H9 (cell line): ENCODE results near the gene HEG1. TPM values are rescaled to one million over a fixed set of nuclear protein-coding genes. Genes with fewer than 3 reads are reported as not detected.

Source experiments
- DNase-seq: peaks from one replicate; pipeline ENCODE4 v3.0.0-alpha.2; 2017
- H2AFZ ChIP-seq: one replicate; pipeline ENCODE4 v1.6.1; 2013; ENCODE audit warnings: mild to moderate bottlenecking, low read length, control low read depth, moderate library complexity
- H2AK5ac ChIP-seq: 2 replicates; pipeline ENCODE4 v1.6.1; 2013; ENCODE audit warnings: low read length, control low read depth, mixed read lengths; ENCODE audit not compliant: insufficient read length
- H2BK120ac ChIP-seq: one replicate; pipeline ENCODE4 v1.6.1; 2013; ENCODE audit warnings: low read depth, mild to moderate bottlenecking, low read length, control low read depth, inconsistent platforms; ENCODE audit not compliant: poor library complexity, severe bottlenecking
- H2BK12ac ChIP-seq: 2 replicates; pipeline ENCODE4 v1.6.1; 2013; ENCODE audit warnings: low read length, control low read depth, mixed read lengths, low read depth; ENCODE audit not compliant: insufficient read length
- H2BK15ac ChIP-seq: 2 replicates; pipeline ENCODE4 v1.6.1; 2013; ENCODE audit warnings: low read depth, low read length, control low read depth
- H2BK20ac ChIP-seq: one replicate; pipeline ENCODE4 v1.6.1; 2013; ENCODE audit warnings: low read depth, mild to moderate bottlenecking, low read length, control low read depth, inconsistent platforms; ENCODE audit not compliant: poor library complexity, severe bottlenecking
- H2BK5ac ChIP-seq: 2 replicates; pipeline ENCODE4 v1.6.1; 2013; ENCODE audit warnings: low read length, control low read depth, mixed read lengths; ENCODE audit not compliant: insufficient read length
- H3K14ac ChIP-seq: 2 replicates; pipeline ENCODE4 v1.6.1; 2013; ENCODE audit warnings: low read length, control low read depth; ENCODE audit not compliant: insufficient read depth
- H3K18ac ChIP-seq: 2 replicates; pipeline ENCODE4 v1.6.1; 2013; ENCODE audit warnings: low read depth, mild to moderate bottlenecking, mixed read lengths, low read length, control low read depth; ENCODE audit not compliant: insufficient read length
- H3K23ac ChIP-seq: 2 replicates; pipeline ENCODE4 v1.6.1; 2013; ENCODE audit warnings: low read length, control low read depth, mixed read lengths, low read depth; ENCODE audit not compliant: insufficient read length
- H3K23me2 ChIP-seq: 2 replicates; pipeline ENCODE4 v1.6.1; 2013; ENCODE audit warnings: low read depth, mild to moderate bottlenecking, mixed read lengths, low read length, control low read depth; ENCODE audit not compliant: insufficient read length, poor library complexity, severe bottlenecking
- H3K27ac ChIP-seq: 2 replicates; pipeline ENCODE4 v1.5.1; 2013; ENCODE audit warnings: low read length, control low read depth, mixed read lengths, low read depth; ENCODE audit not compliant: insufficient read length
- H3K27me3 ChIP-seq: 2 replicates; pipeline ENCODE4 v1.6.1; 2013; ENCODE audit warnings: low read length, control low read depth, inconsistent platforms; ENCODE audit not compliant: insufficient read depth
- H3K4ac ChIP-seq: 2 replicates; pipeline ENCODE4 v1.6.1; 2013; ENCODE audit warnings: low read depth, mild to moderate bottlenecking, control low read depth, inconsistent platforms, low read length, moderate library complexity
- H3K4me1 ChIP-seq: 2 replicates; pipeline ENCODE4 v1.6.1; 2013; ENCODE audit warnings: low read length, control low read depth, inconsistent platforms; ENCODE audit not compliant: insufficient read depth
- H3K4me2 ChIP-seq: 2 replicates; pipeline ENCODE4 v1.6.1; 2013; ENCODE audit warnings: low read length, control low read depth, mixed read lengths; ENCODE audit not compliant: insufficient read length, insufficient read depth
- H3K56ac ChIP-seq: 2 replicates; pipeline ENCODE4 v1.6.1; 2013; ENCODE audit warnings: low read depth, mild to moderate bottlenecking, mixed read lengths, low read length, control low read depth; ENCODE audit not compliant: insufficient read length
- H3K79me1 ChIP-seq: 2 replicates; pipeline ENCODE4 v1.6.1; 2013; ENCODE audit warnings: low read depth, mild to moderate bottlenecking, moderate library complexity, low read length, control low read depth, inconsistent platforms; ENCODE audit not compliant: insufficient read depth, poor library complexity, severe bottlenecking
- H3K79me2 ChIP-seq: 2 replicates; pipeline ENCODE4 v1.6.1; 2013; ENCODE audit warnings: low read length, control low read depth, inconsistent platforms; ENCODE audit not compliant: insufficient read depth
- H3K9ac ChIP-seq: 2 replicates; pipeline ENCODE4 v1.6.1; 2013; ENCODE audit warnings: low read length, control low read depth, mixed read lengths; ENCODE audit not compliant: insufficient read length; ENCODE audit errors: extremely low read depth
- H3K9me3 ChIP-seq: one replicate; pipeline ENCODE4 v1.6.1; 2013; ENCODE audit warnings: low read depth, low read length, inconsistent platforms; ENCODE audit not compliant: control insufficient read depth
- H3T11ph ChIP-seq: one replicate; pipeline ENCODE4 v1.6.1; 2013; ENCODE audit warnings: mild to moderate bottlenecking, low read length, control low read depth, inconsistent platforms
- H4K20me1 ChIP-seq: one replicate; pipeline ENCODE4 v1.6.1; 2013; ENCODE audit not compliant: control insufficient read depth, insufficient read length, insufficient read depth
- H4K5ac ChIP-seq: 2 replicates; pipeline ENCODE4 v1.6.1; 2013; ENCODE audit warnings: low read depth, mild to moderate bottlenecking, mixed read lengths, low read length, control low read depth; ENCODE audit not compliant: insufficient read length
- H4K8ac ChIP-seq: replicated peaks from 2 replicates; pipeline ENCODE4 v1.6.1; 2013; ENCODE audit warnings: low read length, control low read depth, mixed read lengths, low read depth; ENCODE audit not compliant: insufficient read length
- H4K91ac ChIP-seq: 2 replicates; pipeline ENCODE4 v1.6.1; 2013; ENCODE audit warnings: low read depth, mild to moderate bottlenecking, moderate library complexity, mixed read lengths, low read length, control low read depth; ENCODE audit not compliant: insufficient read length
- H3K27ac Mint-ChIP-seq, 3 experiments: 2 replicates in 2 of 3; 3 replicates in 1 of 3; pipeline ENCODE4 v1.8.0; 2020 to 2021; ENCODE audit warnings: mixed read lengths in 3 of 3, mild to moderate bottlenecking in 1 of 3, moderate library complexity in 1 of 3
- H3K27me3 Mint-ChIP-seq: 2 replicates; pipeline ENCODE4 v1.8.0; 2021; ENCODE audit warnings: low read depth, mild to moderate bottlenecking, moderate library complexity, mixed read lengths
- H3K36me3 Mint-ChIP-seq, 3 experiments: 2 replicates in 2 of 3; 3 replicates in 1 of 3; pipeline ENCODE4 v1.8.0; 2020 to 2021; ENCODE audit warnings: low read depth in 3 of 3, mixed read lengths in 3 of 3; ENCODE audit not compliant: insufficient read depth in 1 of 3
- H3K4me1 Mint-ChIP-seq, 2 experiments: 2 replicates each; pipeline ENCODE4 v1.8.0; 2020; ENCODE audit warnings: mixed read lengths in 2 of 2
- H3K4me3 Mint-ChIP-seq, 2 experiments: 2 replicates in 1 of 2; 3 replicates in 1 of 2; pipeline ENCODE4 v1.8.0; 2020 to 2021; ENCODE audit warnings: mild to moderate bottlenecking in 2 of 2, mixed read lengths in 2 of 2, moderate library complexity in 1 of 2
- H3K9me3 Mint-ChIP-seq, 2 experiments: 2 replicates in 1 of 2; 3 replicates in 1 of 2; pipeline ENCODE4 v1.8.0; 2020; ENCODE audit warnings: mild to moderate bottlenecking in 2 of 2, mixed read lengths in 2 of 2, moderate library complexity in 1 of 2
- total RNA-seq: library from RNA; stranded (reverse); gene quantifications from 2 replicates; pipeline ENCODE4 v1.2.1, GENCODE V29; 2021
- TF ChIP-seq, protein P1 (sequence below): fragments of 200-600 bp; sonication (generic); conservative IDR thresholded peaks from 3 replicates; pipeline ENCODE4 v1.8.0; 2021; ENCODE audit warnings: antibody characterized with exemption, mild to moderate bottlenecking

HEG1 gene
- total RNA-seq, 1 experiment from 2014 or later, result 10.3 TPM

DNA sequence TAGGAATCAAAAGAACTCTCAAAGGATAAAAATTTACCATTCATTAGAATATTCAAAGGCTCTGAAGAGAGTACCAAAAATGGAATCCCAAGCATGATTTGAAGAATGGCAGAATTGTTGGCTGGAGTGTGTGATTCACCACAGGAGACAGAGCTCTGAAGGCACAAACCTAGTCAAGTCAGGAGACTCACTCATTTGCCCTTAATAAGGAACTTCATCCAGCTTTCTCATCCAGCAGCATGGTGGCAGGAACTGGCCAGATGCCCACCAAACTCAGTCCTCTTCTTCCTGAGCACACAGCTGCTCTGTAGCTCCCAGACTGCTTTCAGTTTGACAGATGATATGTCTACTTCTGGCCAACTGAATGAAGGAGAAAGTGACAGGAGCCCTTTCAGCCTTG lies 16.5 kb upstream of the HEG1 start:
- Histone ChIP-seq H3K4me1 (no peaks in the 10 kb centered on the region; the same call in 1 of the 2 replicates), H3K27me3 (no peaks in the 10 kb centered on the region), H2BK120ac (no peak overlapping the region), H3K56ac (no peak overlapping the region), H3K23ac (no peak overlapping the region), H3K23me2 (no peaks in the 10 kb centered on the region), H3K14ac (no peak overlapping the region), H3K18ac (no peak overlapping the region), H4K91ac (no peak overlapping the region), H3K9ac (no peak overlapping the region), H3K79me2 (no peaks in the 10 kb centered on the region), H3K4ac (no peak overlapping the region), H2AFZ (no peak overlapping the region), H4K5ac (no peak overlapping the region), H3K4me2 (no peak overlapping the region), H2BK5ac (no peak overlapping the region), H2BK20ac (no peak overlapping the region), H2BK12ac (no peak overlapping the region), H4K8ac (no peak overlapping the region), H2AK5ac (no peak overlapping the region), H4K20me1 (no peaks in the 10 kb centered on the region), H3T11ph (no peak overlapping the region), H3K9me3 (no peaks in the 10 kb centered on the region), H2BK15ac (no peak overlapping the region), H3K79me1 (no peaks in the 10 kb centered on the region), H3K27ac (no peak overlapping the region)
- DNase-seq, result no peak
- no peaks in the 10 kb centered on the region; a peak in 1 of 7 replicates for H3K36me3 Mint-ChIP-seq
- no peaks in the 10 kb centered on the region for H3K9me3 Mint-ChIP-seq
- peaks cover 16 to 19% of the 10 kb centered on the region in 2 experiments for H3K4me1 Mint-ChIP-seq
- no peaks in the 10 kb centered on the region for H3K27me3 Mint-ChIP-seq
- TF ChIP-seq, protein P1, sequence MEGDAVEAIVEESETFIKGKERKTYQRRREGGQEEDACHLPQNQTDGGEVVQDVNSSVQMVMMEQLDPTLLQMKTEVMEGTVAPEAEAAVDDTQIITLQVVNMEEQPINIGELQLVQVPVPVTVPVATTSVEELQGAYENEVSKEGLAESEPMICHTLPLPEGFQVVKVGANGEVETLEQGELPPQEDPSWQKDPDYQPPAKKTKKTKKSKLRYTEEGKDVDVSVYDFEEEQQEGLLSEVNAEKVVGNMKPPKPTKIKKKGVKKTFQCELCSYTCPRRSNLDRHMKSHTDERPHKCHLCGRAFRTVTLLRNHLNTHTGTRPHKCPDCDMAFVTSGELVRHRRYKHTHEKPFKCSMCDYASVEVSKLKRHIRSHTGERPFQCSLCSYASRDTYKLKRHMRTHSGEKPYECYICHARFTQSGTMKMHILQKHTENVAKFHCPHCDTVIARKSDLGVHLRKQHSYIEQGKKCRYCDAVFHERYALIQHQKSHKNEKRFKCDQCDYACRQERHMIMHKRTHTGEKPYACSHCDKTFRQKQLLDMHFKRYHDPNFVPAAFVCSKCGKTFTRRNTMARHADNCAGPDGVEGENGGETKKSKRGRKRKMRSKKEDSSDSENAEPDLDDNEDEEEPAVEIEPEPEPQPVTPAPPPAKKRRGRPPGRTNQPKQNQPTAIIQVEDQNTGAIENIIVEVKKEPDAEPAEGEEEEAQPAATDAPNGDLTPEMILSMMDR, result no peak
- no peak overlapping the region; a peak in 1 of 7 replicates for H3K27ac Mint-ChIP-seq
- H3K4me3 Mint-ChIP-seq, result no peak overlapping the region
